Measurements from ENCODE around the gene VPS4B. TPM values are rescaled to one million over a fixed set of nuclear protein-coding genes. Genes with fewer than 3 reads are reported as not detected.
A peak's percentile ranks its signal among the peaks of the same experiment; 100 is the strongest.
"Not testable (repeated sequence)": the region's sequence is repeated elsewhere in the genome, so short reads cannot be mapped to it uniquely, and the experiment has no call there.

Gene VPS4B
- total and polyA plus RNA-seq, 5 donors from 2014 or later, result 54.2 to 93.3 (median 67.2) TPM

DNA sequence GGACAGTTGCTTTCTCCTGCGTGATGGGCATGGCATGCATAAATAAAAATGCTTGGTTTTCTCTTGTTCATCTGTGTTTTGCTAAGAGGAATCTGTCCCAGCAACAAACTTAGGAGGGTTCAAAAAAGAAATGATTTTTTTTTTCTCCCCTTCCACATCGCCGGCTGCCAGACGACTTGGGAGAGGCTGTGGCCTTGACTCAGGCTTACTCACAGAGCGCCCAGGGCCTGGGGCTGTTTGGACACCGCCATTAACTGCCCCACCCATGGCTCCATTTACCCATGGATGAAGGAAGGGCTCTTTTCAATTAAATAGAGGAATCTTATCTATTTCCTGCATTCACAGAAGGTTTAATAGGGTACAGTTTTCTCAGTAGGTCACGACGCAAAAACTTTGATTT is 32.2 kb upstream of the VPS4B start:
- no peaks in the 10 kb centered on the region for H3K9me3 ChIP-seq (ENCODE audit: control insufficient read depth in 2 of 2, low read length in 2 of 2)
- no peak overlapping the region for H3K4me3 ChIP-seq (ENCODE audit: low read depth, low read length)
- no peaks in the 10 kb centered on the region for H3K36me3 Mint-ChIP-seq
- H3K4me1 Mint-ChIP-seq, result no peaks in the 10 kb centered on the region
- no peak overlapping the region for H3K4me3 Mint-ChIP-seq
- no peaks in the 10 kb centered on the region for H3K27me3 Mint-ChIP-seq
- H3K9me3 Mint-ChIP-seq, result no peaks in the 10 kb centered on the region
- ATAC-seq (ENCODE audit: low read depth in 2 of 2), result no peak
- H3K27ac ChIP-seq (ENCODE audit: insufficient read depth, low read length, poor library complexity, severe bottlenecking), result no peak overlapping the region
- H3K27me3 ChIP-seq (ENCODE audit: control insufficient read depth, insufficient read depth, low read length), result no peaks in the 10 kb centered on the region
- no peak overlapping the region for H3K27ac Mint-ChIP-seq
- DNase-seq, result no peak
- no peaks in the 10 kb centered on the region for H3K36me3 ChIP-seq (ENCODE audit: control insufficient read depth, insufficient read depth, low read length)
- no peaks in the 10 kb centered on the region for H3K4me1 ChIP-seq (ENCODE audit: control insufficient read depth, insufficient read depth, low read length, poor library complexity, severe bottlenecking)

- not testable (repeated sequence) for H3K27ac ChIP-seq (ENCODE audit: insufficient read depth, low read length, poor library complexity, severe bottlenecking); H3K27me3 ChIP-seq (ENCODE audit: control insufficient read depth, insufficient read depth, low read length); H3K4me3 Mint-ChIP-seq; H3K36me3 Mint-ChIP-seq; H3K36me3 ChIP-seq (ENCODE audit: control insufficient read depth, insufficient read depth, low read length); ATAC-seq (ENCODE audit: low read depth in 2 of 2); H3K9me3 ChIP-seq (ENCODE audit: control insufficient read depth in 2 of 2, low read length in 2 of 2); DNase-seq; H3K27me3 Mint-ChIP-seq; H3K4me3 ChIP-seq (ENCODE audit: low read depth, low read length); H3K27ac Mint-ChIP-seq; H3K4me1 ChIP-seq (ENCODE audit: control insufficient read depth, insufficient read depth, low read length, poor library complexity, severe bottlenecking); H3K4me1 Mint-ChIP-seq; H3K9me3 Mint-ChIP-seq
Measured at GRCh38 chr18:63452751-63453150, 30.5 kb upstream of the VPS4B start.

DNA sequence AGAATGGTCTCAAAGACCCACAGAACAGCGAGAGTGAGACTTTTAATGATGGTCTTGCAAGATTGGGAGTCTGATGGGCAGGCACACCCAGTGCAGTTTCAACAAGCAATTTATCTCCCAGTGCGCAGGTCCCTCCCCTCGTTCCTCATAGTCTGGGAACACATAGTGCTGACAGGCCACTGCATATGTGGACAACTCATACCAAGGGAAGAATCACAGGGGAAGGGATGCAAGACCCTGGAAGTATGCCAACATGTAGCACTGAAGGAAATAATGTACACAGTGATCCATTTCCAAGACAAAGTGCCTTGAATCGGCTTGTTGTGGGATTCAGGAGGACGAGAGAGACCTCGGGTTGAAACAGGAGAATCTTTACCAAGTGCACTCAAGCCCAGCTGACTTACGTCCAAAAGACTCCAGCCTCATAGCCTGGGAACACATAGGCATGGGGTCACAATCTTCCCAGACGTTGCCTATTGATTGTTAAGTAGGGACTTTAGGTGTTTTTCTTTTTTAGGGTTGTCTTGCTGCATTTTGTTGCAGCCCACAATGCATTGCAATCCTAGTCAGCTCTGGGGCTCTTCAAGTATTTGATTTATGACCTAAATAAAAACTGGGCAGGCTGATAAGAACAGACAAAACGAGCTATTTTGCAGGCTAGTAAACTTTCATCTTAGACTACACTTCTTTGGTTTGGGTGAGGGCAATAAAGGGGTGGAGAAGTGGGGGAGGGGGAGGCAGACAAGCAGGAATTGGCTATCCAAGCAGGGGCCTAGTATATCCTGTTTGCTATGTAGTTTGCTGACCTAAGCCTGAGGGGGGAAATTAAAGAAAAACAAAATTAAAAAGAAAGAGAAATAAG is 29.8 kb upstream of the VPS4B start:
- Mint-ChIP-seq H3K36me3 (no peaks in the 10 kb centered on the region), H3K4me1 (no peaks in the 10 kb centered on the region), H3K4me3 (no peak overlapping the region), H3K9me3 (no peaks in the 10 kb centered on the region), H3K27ac (no peak overlapping the region), H3K27me3 (no peaks in the 10 kb centered on the region)
- DNase-seq (no peak), ATAC-seq (ENCODE audit: low read depth in 2 of 2) (no peak)
- no peaks in the 10 kb centered on the region for H3K9me3 ChIP-seq (ENCODE audit: control insufficient read depth in 2 of 2, low read length in 2 of 2)
- H3K27ac ChIP-seq (ENCODE audit: insufficient read depth, low read length, poor library complexity, severe bottlenecking), result no peak overlapping the region
- no peaks in the 10 kb centered on the region for H3K4me1 ChIP-seq (ENCODE audit: control insufficient read depth, insufficient read depth, low read length, poor library complexity, severe bottlenecking)
- H3K36me3 ChIP-seq (ENCODE audit: control insufficient read depth, insufficient read depth, low read length), result no peaks in the 10 kb centered on the region
- no peak overlapping the region for H3K4me3 ChIP-seq (ENCODE audit: low read depth, low read length)
- H3K27me3 ChIP-seq (ENCODE audit: control insufficient read depth, insufficient read depth, low read length), result no peaks in the 10 kb centered on the region

GRCh38 chr18:63449426-63449825 is 27.1 kb upstream of the VPS4B start:
- no peaks in the 10 kb centered on the region for H3K27me3 ChIP-seq (ENCODE audit: control insufficient read depth, insufficient read depth, low read length)
- DNase-seq (no peak), ATAC-seq (ENCODE audit: low read depth in 2 of 2) (no peak)
- no peaks in the 10 kb centered on the region for H3K9me3 ChIP-seq (ENCODE audit: control insufficient read depth in 2 of 2, low read length in 2 of 2)
- no peak overlapping the region for H3K4me3 ChIP-seq (ENCODE audit: low read depth, low read length)
- H3K9me3 Mint-ChIP-seq, result no peaks in the 10 kb centered on the region
- no peak overlapping the region for H3K27ac Mint-ChIP-seq
- no peaks in the 10 kb centered on the region for H3K36me3 Mint-ChIP-seq
- H3K27ac ChIP-seq (ENCODE audit: insufficient read depth, low read length, poor library complexity, severe bottlenecking), result no peak overlapping the region
- H3K36me3 ChIP-seq (ENCODE audit: control insufficient read depth, insufficient read depth, low read length), result no peaks in the 10 kb centered on the region
- H3K4me3 Mint-ChIP-seq, result no peak overlapping the region
- H3K4me1 Mint-ChIP-seq, result no peaks in the 10 kb centered on the region
- H3K4me1 ChIP-seq (ENCODE audit: control insufficient read depth, insufficient read depth, low read length, poor library complexity, severe bottlenecking), result no peaks in the 10 kb centered on the region
- no peaks in the 10 kb centered on the region for H3K27me3 Mint-ChIP-seq

GRCh38 chr18:63447066-63447465 is 24.8 kb upstream of the VPS4B start:
- ATAC-seq (ENCODE audit: low read depth in 2 of 2) (no peak), DNase-seq (no peak)
- Histone ChIP-seq H3K4me1 (ENCODE audit: control insufficient read depth, insufficient read depth, low read length, poor library complexity, severe bottlenecking) (no peaks in the 10 kb centered on the region), H3K9me3 (ENCODE audit: control insufficient read depth in 2 of 2, low read length in 2 of 2) (no peaks in the 10 kb centered on the region), H3K4me3 (ENCODE audit: low read depth, low read length) (no peak overlapping the region), H3K36me3 (ENCODE audit: control insufficient read depth, insufficient read depth, low read length) (no peaks in the 10 kb centered on the region), H3K27me3 (ENCODE audit: control insufficient read depth, insufficient read depth, low read length) (no peaks in the 10 kb centered on the region), H3K27ac (ENCODE audit: insufficient read depth, low read length, poor library complexity, severe bottlenecking) (no peak overlapping the region)
- no peak overlapping the region for H3K4me3 Mint-ChIP-seq
- H3K9me3 Mint-ChIP-seq, result no peaks in the 10 kb centered on the region
- no peaks in the 10 kb centered on the region for H3K36me3 Mint-ChIP-seq
- no peak overlapping the region for H3K27ac Mint-ChIP-seq
- no peaks in the 10 kb centered on the region for H3K4me1 Mint-ChIP-seq
- no peaks in the 10 kb centered on the region for H3K27me3 Mint-ChIP-seq

DNA sequence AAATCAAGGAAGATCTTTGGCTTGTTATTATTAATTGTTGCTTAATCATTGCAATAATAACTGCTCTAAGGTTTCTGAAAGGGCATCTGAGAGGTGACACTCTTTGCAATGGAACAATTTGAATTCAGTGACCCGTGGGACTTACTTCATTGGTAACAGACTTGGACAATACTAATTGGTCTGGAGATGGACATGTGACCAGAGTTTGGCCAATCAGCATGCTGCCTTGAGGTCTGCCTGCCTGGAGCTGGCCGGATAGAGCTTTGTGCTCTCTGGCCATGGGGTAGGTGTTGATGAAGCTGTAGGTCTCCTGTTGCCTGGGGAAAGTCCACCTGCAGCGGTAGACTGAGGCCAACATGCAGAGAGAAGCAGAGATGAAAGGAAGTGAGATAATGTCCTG is 24.0 kb upstream of the VPS4B start:
- Histone ChIP-seq H3K4me1 (ENCODE audit: control insufficient read depth, insufficient read depth, low read length, poor library complexity, severe bottlenecking) (no peaks in the 10 kb centered on the region), H3K27ac (ENCODE audit: insufficient read depth, low read length, poor library complexity, severe bottlenecking) (no peak overlapping the region), H3K27me3 (ENCODE audit: control insufficient read depth, insufficient read depth, low read length) (no peaks in the 10 kb centered on the region), H3K4me3 (ENCODE audit: low read depth, low read length) (no peak overlapping the region), H3K36me3 (ENCODE audit: control insufficient read depth, insufficient read depth, low read length) (no peaks in the 10 kb centered on the region), H3K9me3 (ENCODE audit: control insufficient read depth in 2 of 2, low read length in 2 of 2) (no peaks in the 10 kb centered on the region)
- no peaks in the 10 kb centered on the region for H3K36me3 Mint-ChIP-seq
- H3K27ac Mint-ChIP-seq, result no peak overlapping the region
- no peak overlapping the region for H3K4me3 Mint-ChIP-seq
- ATAC-seq (ENCODE audit: low read depth in 2 of 2) (no peak), DNase-seq (no peak)
- peaks cover 5% of the 10 kb centered on the region for H3K27me3 Mint-ChIP-seq
- H3K4me1 Mint-ChIP-seq, result no peaks in the 10 kb centered on the region
- no peaks in the 10 kb centered on the region for H3K9me3 Mint-ChIP-seq

DNA sequence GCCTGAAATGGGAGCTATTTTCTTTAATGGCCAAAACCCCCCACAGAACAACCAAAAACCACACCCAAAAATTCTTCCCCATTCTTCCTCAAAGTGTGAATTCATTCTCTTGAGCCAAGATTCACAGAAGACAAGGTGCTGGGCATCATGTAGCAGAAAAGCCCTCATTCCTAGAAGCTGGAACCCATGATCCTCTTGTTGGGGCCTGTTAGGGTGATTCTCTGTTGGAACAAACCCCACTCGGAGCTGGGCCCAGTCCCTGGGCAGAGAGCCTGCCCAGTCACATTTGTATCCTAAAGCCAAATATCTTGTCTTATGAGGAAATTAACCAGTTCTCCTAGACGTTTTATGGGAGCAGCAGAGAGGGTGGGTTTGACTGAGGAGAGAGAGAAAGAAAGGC is 22.8 kb upstream of the VPS4B start:
- Histone ChIP-seq H3K9me3 (ENCODE audit: control insufficient read depth in 2 of 2, low read length in 2 of 2) (no peaks in the 10 kb centered on the region), H3K36me3 (ENCODE audit: control insufficient read depth, insufficient read depth, low read length) (no peaks in the 10 kb centered on the region), H3K27ac (ENCODE audit: insufficient read depth, low read length, poor library complexity, severe bottlenecking) (no peak overlapping the region), H3K27me3 (ENCODE audit: control insufficient read depth, insufficient read depth, low read length) (no peaks in the 10 kb centered on the region), H3K4me3 (ENCODE audit: low read depth, low read length) (no peak overlapping the region), H3K4me1 (ENCODE audit: control insufficient read depth, insufficient read depth, low read length, poor library complexity, severe bottlenecking) (no peaks in the 10 kb centered on the region)
- no peaks in the 10 kb centered on the region for H3K9me3 Mint-ChIP-seq
- ATAC-seq (ENCODE audit: low read depth in 2 of 2) (no peak), DNase-seq (no peak)
- H3K27me3 Mint-ChIP-seq, result peaks cover 15% of the 10 kb centered on the region
- no peaks in the 10 kb centered on the region for H3K36me3 Mint-ChIP-seq
- no peaks in the 10 kb centered on the region for H3K4me1 Mint-ChIP-seq
- peak overlapping the region in 1 of 3 donors; percentile 55 for H3K27ac Mint-ChIP-seq
- no peak overlapping the region for H3K4me3 Mint-ChIP-seq

- Mint-ChIP-seq H3K27ac (peak overlapping the region in 1 of 3 donors; percentile 55), H3K4me3 (no peak overlapping the region), H3K27me3 (peaks cover 15% of the 10 kb centered on the region), H3K4me1 (no peaks in the 10 kb centered on the region), H3K36me3 (no peaks in the 10 kb centered on the region), H3K9me3 (no peaks in the 10 kb centered on the region)
- Histone ChIP-seq H3K9me3 (ENCODE audit: control insufficient read depth in 2 of 2, low read length in 2 of 2) (no peaks in the 10 kb centered on the region), H3K4me1 (ENCODE audit: control insufficient read depth, insufficient read depth, low read length, poor library complexity, severe bottlenecking) (no peaks in the 10 kb centered on the region), H3K36me3 (ENCODE audit: control insufficient read depth, insufficient read depth, low read length) (no peaks in the 10 kb centered on the region), H3K27me3 (ENCODE audit: control insufficient read depth, insufficient read depth, low read length) (no peaks in the 10 kb centered on the region), H3K4me3 (ENCODE audit: low read depth, low read length) (no peak overlapping the region), H3K27ac (ENCODE audit: insufficient read depth, low read length, poor library complexity, severe bottlenecking) (no peak overlapping the region)
- ATAC-seq (ENCODE audit: low read depth in 2 of 2), result peak in 1 of 2 donors; percentile 22
- peak in 1 of 3 donors; percentile 6 for DNase-seq
Measured at GRCh38 chr18:63444580-63444979, 22.3 kb upstream of the VPS4B start.

All from CD4-positive, CD25-positive, alpha-beta regulatory T cell (primary cell).